ENCODE results near the gene ABCC4.

ABCC4 gene, protein sequence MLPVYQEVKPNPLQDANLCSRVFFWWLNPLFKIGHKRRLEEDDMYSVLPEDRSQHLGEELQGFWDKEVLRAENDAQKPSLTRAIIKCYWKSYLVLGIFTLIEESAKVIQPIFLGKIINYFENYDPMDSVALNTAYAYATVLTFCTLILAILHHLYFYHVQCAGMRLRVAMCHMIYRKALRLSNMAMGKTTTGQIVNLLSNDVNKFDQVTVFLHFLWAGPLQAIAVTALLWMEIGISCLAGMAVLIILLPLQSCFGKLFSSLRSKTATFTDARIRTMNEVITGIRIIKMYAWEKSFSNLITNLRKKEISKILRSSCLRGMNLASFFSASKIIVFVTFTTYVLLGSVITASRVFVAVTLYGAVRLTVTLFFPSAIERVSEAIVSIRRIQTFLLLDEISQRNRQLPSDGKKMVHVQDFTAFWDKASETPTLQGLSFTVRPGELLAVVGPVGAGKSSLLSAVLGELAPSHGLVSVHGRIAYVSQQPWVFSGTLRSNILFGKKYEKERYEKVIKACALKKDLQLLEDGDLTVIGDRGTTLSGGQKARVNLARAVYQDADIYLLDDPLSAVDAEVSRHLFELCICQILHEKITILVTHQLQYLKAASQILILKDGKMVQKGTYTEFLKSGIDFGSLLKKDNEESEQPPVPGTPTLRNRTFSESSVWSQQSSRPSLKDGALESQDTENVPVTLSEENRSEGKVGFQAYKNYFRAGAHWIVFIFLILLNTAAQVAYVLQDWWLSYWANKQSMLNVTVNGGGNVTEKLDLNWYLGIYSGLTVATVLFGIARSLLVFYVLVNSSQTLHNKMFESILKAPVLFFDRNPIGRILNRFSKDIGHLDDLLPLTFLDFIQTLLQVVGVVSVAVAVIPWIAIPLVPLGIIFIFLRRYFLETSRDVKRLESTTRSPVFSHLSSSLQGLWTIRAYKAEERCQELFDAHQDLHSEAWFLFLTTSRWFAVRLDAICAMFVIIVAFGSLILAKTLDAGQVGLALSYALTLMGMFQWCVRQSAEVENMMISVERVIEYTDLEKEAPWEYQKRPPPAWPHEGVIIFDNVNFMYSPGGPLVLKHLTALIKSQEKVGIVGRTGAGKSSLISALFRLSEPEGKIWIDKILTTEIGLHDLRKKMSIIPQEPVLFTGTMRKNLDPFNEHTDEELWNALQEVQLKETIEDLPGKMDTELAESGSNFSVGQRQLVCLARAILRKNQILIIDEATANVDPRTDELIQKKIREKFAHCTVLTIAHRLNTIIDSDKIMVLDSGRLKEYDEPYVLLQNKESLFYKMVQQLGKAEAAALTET (N-terminal part only)

GRCh38 chr13:95301183-95301967 lies at the start of gene ABCC4:
Gene ABCC4, minus strand, starts transcription at chr13:95301451. Its CDS starts 137 bp downstream, at chr13:95301314.
- DNase-seq = peak; percentile 26

DNA sequence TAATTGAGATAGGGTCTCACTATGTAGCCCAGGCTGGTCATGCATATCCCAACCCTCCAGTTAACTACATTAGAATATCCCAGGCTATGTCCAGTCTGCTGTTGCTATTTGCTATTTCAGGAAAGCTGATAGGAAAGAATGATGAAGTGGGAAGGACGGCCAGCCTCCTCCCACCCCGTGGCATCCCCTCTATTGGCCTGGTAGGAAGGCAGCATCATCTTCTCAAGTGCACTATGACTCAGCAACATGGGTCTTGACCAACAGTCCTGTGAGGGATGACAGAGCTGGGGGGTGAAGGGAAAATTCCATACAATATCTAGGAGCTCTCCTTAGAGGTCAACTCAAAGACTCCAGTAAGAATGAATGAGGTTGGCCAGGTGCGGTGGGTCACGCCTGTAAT lies 48.0 kb upstream of the ABCC4 start:
- DNase-seq = no peak

DNA sequence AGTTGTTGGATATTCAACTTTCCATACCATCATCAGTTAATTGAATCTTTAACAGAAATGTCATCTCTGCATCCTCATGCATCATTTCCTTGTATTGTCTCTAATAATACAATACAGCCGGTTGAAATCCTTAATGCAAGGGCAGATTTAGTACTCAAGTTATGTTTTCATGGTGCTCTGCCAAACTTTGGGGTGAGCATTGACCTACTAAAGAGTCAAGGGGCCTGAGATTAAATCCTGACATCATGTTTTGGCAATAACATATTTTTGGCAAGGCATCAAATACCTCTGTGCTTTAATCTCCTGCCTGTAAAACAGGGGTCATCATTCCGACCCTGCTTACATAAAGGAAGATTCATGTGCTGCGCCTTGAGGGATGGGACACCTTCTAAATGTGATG lies 42.7 kb upstream of the ABCC4 start:
- no peak for DNase-seq

GRCh38 chr13:95341441-95341840 lies 40.2 kb upstream of the ABCC4 start:
- DNase-seq = no peak

GRCh38 chr13:95338905-95339304 lies 37.7 kb upstream of the ABCC4 start:
- no peak for DNase-seq

GRCh38 chr13:95337597-95337996 lies 36.3 kb upstream of the ABCC4 start:
- DNase-seq = no peak

DNA sequence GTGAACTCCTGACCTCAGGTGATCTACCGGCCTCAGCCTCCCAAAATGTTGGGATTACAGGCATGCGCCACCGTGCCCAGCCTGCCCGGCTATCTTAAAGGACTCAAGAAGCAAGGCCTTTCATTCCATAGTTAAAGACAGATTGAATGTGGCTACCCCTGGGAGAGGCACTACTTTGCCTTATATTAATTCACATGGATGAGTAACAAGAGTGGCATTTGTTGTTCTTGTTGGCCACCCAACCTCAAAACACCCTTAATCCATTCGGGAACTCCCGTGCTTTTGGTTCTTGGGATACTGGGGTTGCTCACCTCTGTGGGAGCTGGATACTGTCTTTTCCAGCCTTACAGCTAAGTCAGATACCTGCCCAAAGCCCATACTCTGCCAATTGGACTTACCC lies 34.4 kb upstream of the ABCC4 start:
- no peak for DNase-seq

DNA sequence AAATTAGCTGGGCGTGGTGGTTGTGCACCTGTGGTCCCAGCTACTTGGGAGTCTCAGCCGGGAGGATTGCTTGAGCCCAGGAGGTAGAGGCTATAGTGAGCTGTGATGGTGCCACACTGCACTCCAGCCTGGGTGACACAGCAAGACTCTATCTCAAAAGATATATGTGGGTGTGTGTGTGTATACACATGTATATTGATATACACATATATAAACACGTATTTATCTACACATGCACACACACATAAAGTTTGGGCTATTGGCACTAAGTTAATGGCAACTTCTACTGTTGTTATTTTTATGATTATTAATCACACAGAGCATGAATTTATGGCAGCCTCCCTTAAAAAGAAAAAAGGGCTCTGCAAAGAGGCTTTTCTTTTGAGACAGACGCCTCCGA lies 27.1 kb upstream of the ABCC4 start:
- DNase-seq = no peak

DNA sequence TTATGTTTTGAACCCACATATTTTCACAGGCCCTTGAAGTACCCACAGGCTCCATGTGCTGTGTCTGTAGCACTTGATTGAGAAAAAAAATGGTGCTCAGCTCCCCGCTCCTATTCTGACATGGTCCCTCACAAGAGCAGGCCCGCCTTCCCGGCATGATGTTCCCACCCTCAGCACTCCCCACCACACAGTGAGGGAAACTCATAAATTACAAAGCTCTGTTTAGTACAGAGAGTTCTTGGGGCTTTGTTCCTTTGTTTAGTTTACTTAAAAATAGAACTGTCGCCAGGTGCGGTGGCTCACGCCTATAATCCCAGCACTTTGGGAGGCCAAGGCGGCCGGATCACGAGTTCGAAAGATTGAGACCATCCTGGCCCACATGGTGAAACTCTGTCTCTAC lies 25.9 kb upstream of the ABCC4 start:
- DNase-seq = no peak

DNA sequence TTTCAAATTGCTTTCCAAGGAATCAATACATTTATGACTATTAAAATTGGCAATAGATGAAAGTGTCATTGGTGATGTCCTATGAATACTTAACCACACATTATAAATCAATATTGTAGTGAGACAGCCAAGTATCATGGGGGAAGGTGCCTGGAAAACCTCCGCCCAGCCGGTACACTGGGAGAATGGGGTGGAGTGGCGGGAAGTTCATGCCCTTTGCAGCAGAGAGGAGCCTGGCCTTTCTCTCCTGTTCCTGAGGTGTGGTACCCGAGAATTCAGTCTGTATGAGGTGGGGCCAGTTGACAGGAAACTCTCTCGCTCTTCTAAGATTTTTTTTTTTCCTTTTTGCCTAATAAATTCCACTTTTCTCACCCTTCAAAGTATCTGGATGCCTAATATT lies 25.4 kb upstream of the ABCC4 start:
- no peak for DNase-seq

DNA sequence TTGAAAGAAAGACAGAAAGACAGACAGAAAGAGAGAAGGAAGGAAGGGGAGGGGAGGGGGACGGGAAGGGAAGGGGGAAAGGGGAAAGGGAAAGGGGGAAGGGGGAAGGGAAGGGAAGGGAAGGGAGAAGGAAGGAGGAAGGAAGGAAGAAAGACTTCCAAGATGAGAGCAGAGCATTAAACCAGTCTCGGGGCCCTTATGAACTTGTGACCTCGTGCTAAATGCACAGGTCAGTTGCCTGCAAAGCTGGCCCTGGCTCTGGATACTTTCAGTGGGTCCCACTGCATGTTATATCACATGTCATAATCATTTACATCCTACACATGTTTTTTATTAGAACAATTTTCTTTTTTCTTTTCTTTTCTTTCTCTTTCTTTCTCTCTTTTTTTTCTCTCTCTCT lies 24.2 kb upstream of the ABCC4 start:
- no peak for DNase-seq

- DNase-seq = no peak
These were observed 22.8 kb upstream of the ABCC4 start for GRCh38 chr13:95323930-95324662.

DNA sequence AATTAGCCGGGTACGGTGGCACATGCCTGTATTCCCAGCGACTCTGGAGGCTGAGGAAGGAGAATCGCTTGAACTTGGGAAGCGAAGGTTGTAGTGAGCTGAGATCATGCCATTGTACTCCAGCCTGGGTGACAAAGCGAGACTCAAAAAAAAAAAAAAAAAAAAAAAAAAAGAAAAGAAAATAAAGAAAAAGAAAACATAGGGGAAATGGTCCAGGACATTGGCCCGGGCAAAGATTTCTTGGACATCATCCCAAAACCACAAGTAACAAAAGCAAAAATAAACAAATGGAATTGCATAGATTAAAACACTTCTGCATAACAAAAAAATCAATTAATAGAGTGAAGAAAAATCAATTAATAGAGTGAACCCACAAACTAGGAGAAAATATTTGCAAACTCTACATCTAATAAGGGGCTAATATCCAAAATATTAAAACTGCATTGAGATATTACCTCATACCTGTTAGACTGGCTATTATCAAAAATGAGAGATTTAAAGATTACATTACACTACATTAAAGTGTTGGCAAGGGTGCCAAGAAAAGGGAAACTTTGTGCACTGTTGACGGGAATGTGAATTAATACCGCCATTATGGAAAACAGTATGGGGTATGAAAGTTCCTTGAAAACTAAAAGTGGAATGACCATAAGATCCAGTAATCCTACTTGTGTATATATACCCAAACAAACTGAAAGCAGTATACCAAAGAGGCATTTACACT lies 18.5 kb upstream of the ABCC4 start:
- no peak for DNase-seq

GRCh38 chr13:95317039-95317989 lies 16.1 kb upstream of the ABCC4 start:
- DNase-seq = no peak

DNA sequence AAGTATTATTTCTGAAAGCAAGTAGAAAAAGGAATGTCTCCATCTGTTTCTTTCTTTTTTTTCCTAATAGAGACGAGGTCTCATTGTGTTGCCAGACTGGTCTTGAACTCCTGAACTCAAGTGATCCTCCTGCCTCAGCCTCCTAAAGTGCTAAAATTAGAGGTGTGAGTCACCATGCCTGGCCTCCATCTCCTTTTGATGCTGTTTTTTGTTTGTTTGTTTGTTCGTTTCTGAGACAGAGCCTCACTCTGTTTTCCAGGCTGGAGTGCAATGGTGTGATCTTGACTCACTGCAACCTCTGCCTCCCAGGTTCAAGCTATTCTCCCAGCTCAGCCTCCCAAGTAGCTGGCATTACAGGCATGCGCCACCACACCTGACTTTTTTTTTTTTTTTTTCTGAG lies 14.5 kb upstream of the ABCC4 start:
- no peak for DNase-seq

DNA sequence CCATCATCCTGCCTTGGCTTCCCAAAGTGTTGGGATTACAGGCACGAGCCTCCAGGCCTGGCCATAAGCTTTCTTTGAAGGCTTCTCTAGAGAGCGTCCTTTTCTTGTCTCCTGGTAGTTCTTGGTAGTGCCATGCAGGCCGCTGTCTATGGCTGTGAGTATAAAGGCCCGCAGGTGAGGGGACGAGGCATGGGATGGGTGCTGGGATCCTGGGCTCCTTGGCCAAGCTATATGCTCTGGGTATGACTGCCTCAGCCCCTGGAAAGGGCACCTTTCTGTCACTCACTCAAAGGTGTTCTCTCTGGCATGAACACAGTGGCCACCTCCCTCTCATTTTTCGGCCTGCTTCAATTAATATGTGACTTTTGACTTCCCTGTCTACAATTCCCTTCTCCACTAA lies 6.3 kb upstream of the ABCC4 start:
- no peak for DNase-seq

DNA sequence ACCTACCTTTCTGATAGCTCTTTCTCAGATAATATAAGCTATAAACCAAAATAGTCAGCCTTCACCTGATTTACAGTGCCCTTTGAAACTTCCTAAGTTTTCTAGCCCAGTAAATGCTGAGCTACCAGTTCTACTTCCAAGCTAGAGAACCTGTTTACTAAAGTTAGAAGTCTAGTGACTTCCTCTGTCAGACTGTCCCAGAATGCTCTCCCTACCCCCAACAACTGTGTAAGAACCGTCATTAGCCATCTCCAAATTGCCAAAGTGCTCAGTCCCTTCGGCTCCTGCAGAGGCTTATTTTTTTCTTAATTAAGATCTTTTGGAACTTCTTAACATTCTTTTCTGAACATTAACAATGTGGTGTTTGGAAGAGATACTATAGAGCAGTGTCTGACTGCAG lies 3.2 kb upstream of the ABCC4 start:
- DNase-seq = no peak

- no peak for DNase-seq
These were observed 730 bp upstream of the ABCC4 start for GRCh38 chr13:95301968-95302393.

DNA sequence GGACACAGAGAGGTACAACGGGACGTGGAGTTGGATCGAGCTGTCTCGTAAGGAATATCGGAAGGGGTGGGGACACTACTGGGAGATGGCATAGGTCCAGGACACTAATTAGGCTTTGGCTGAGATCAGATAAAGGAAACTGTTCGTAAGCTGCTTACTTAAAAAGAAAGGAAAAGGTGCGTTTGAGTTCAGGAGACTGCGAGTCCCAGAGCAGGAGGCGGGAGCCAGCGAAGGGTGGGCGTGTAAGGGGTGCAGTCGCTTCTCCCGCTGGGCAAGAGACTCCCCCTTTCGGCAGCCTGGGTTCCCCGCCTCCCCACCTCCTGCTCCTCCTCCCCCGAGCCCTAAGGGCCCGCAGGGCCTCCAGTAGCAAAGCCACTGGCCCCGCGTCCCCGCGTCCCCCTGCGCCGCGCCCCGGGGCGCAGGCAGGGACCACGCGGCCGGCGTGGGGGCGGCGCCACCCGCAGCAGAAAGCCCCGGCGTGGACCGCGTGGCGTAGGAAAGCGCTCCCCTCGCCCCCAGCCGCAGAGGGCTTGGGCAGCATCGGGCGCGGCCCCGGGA lies 547 bp downstream of the ABCC4 start:
- peak; percentile 13 for DNase-seq
